Measurements from ENCODE around the gene CLCNKA.

CLCNKA gene

DNA sequence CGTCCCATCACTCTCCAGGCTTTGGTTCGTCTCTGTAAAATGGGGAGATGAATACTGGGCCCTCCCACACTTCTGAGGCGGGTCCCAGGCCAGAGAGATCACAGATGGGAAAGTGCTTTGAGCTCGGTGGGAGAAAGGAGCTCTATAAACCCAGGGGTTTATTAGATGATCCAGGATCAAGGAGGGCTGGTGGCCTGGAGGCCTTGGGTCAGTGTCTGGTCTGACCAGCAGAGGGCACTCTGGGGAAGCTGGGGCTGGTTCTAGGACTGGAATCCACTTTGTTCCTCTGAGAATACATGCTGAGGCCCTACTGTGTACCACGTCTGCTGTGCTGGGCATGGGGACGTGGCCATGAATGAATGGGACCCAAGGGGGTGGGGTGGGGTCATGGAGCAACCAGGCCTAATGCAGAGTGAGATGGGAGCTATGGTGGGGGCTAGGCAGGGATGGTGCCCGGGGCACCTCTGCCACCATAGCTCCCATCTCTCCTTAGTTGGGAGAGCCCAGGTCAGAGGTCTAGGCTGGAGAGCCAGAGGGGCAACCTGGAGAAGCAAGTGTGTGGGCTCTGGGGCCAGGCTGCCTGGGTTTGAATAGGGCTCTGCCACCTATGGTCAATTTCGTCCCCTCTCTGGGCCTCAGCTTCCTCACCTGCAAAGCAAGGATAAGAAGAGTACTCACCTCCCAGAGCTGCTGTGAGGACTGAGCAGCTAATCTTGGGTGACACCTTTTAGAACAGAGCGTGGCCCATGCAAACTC, 60.6 kb downstream of the CLCNKA start:
- peak; percentile 66 for DNase-seq

- DNase-seq: no peak
These were observed 61.6 kb downstream of the CLCNKA start for GRCh38 chr1:16083486-16083885.
